Activated CD4-positive, alpha-beta T cell treated with anti-CD3 and anti-CD28 coated beads, Interleukin-2, amount 10 ng/mL, durations not matched to agents 7 days and 5 days (primary cell): Measurements from ENCODE around the gene STK32C. TPM values are rescaled to one million over a fixed set of nuclear protein-coding genes. Genes with fewer than 3 reads are reported as not detected.

Experiments used
- CTCF ChIA-PET: fragments of 350-600 bp; sonication (Branson Sonifier 250); formaldehyde crosslinking; loops from one replicate; lab custom pipeline; 2021; ENCODE audit warnings: antibody characterized with exemption; lab: Charles Lee
- POLR2A ChIA-PET: fragments of 350-600 bp; sonication (Branson Sonifier 250); formaldehyde crosslinking; loops from one replicate; lab custom pipeline; 2021; ENCODE audit warnings: antibody characterized with exemption; lab: Charles Lee
- DNase-seq: peaks from one replicate; pipeline ENCODE4 v3.0.0-alpha.2; 2020
- H3K27ac Mint-ChIP-seq: one replicate; pipeline ENCODE4 v1.8.0; 2021; ENCODE audit warnings: mild to moderate bottlenecking, moderate library complexity, mixed read lengths
- H3K27me3 Mint-ChIP-seq: one replicate; pipeline ENCODE4 v1.8.0; 2021; ENCODE audit warnings: mixed read lengths
- H3K36me3 Mint-ChIP-seq: one replicate; pipeline ENCODE4 v1.8.0; 2021; ENCODE audit warnings: low read depth, mixed read lengths
- H3K4me1 Mint-ChIP-seq: one replicate; pipeline ENCODE4 v1.8.0; 2021; ENCODE audit warnings: mixed read lengths
- H3K4me3 Mint-ChIP-seq: one replicate; pipeline ENCODE4 v1.8.0; 2021; ENCODE audit warnings: mild to moderate bottlenecking, moderate library complexity, mixed read lengths
- H3K9me3 Mint-ChIP-seq: one replicate; pipeline ENCODE4 v1.8.0; 2021; ENCODE audit warnings: mixed read lengths
- total RNA-seq, 2 experiments: library from RNA; stranded (reverse); gene quantifications; one replicate each; pipeline ENCODE4 v1.2.3, GENCODE V29; 2021

STK32C gene
- total RNA-seq, 2 experiments from 2014 or later = 11.1 to 15.2 TPM

DNA sequence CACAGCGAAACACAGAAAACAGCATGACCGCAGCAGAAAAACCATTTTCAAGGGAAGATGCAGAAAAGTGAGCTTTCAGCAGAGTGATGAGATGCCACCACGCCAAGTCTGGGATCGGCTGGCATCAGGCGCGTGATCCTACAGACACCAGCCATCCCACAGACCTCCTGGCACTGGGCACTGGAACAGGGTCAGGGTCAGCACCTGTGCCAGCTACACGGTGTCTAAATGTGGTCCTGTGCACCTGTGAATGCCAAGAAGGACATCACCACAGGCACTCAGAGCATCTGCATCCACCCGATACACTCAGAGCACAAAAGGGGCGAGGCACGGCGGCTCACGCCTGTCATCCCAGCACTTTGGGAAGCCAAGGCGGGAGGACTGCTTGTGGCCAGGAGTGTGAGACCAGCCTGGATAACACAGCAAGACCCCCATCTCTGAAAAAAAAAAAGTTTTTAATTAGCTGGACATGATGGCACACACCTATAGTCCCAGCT lies 31.5 kb downstream of the STK32C start:
- ChIA-PET CTCF (interaction anchor here (0.6 kb wide), 1 partner anchor 106 kb away, joined by 3 read pairs; no protein-coding TSS in a partner anchor), POLR2A (no interaction called here)
- Mint-ChIP-seq H3K27me3 (no peaks in the 10 kb centered on the region), H3K36me3 (no peaks in the 10 kb centered on the region), H3K4me1 (peaks cover 6% of the 10 kb centered on the region), H3K9me3 (no peaks in the 10 kb centered on the region), H3K27ac (no peak overlapping the region), H3K4me3 (no peak overlapping the region)
- no peak for DNase-seq

DNA sequence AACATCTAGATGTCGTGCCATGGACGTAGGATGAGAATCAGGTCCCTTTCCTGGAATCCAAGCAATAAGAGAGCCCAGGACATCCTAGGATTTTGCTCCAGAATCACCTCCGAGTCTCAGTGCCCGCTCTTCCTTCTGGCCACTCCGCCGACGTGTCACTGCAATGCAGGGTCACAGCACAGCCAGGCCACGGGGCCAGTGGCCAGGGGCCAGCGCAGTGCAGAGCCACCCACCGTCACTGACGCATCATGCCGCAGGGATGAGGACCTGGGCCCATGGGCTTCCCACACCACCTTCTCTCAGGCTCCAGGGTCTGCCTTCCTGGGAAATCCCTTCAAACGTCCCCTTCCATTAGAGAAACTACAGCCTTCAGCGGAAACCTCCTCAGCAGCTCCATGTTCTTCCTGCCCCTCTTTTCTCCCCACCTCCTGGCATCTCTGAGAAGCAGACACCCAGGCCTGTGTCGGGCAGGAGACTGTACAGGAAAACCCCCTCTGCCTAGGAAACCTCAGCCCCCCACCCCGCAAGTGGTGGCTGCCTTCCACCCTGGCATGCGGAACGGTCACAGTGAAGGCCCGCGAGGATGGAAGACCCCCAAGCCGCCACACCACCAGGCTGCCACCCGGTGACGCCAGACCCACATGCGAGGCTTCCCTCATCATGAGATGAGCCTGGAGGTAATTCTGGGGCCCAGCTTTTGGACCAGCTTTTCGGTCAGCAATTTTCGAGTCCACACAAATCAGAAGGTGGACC lies 32.1 kb downstream of the STK32C start:
- ChIA-PET POLR2A (no interaction called here), CTCF (no interaction called here)
- no peak overlapping the region for H3K27ac Mint-ChIP-seq
- H3K36me3 Mint-ChIP-seq = no peaks in the 10 kb centered on the region
- H3K4me3 Mint-ChIP-seq = no peak overlapping the region
- no peak for DNase-seq
- H3K27me3 Mint-ChIP-seq = no peaks in the 10 kb centered on the region
- peaks cover 3% of the 10 kb centered on the region for H3K4me1 Mint-ChIP-seq
- no peaks in the 10 kb centered on the region for H3K9me3 Mint-ChIP-seq

DNA sequence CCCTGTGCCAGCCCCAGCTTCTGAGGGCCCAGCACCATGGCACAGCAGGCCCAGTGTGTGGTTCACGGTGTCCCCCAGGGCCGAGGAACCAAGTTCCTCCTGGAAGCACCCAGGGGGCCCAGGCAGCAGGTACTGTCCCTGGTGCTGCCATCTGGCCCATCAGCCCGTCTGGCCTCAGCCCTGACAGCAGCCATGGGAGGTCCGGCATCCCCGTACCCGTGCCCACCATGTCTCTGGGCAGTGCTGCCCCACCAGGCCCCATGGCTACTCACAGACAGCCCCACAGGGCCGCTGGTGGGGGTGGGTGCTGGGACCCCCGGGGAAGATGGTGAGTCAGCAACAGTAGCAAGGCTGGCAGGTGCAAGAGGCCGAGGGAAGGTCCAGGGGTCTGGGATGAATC lies 32.8 kb downstream of the STK32C start:
- Mint-ChIP-seq H3K27ac (no peak overlapping the region), H3K27me3 (no peaks in the 10 kb centered on the region), H3K9me3 (no peaks in the 10 kb centered on the region), H3K36me3 (no peaks in the 10 kb centered on the region), H3K4me1 (no peaks in the 10 kb centered on the region), H3K4me3 (no peak overlapping the region)
- ChIA-PET CTCF (no interaction called here), POLR2A (no interaction called here)
- DNase-seq = no peak

DNA sequence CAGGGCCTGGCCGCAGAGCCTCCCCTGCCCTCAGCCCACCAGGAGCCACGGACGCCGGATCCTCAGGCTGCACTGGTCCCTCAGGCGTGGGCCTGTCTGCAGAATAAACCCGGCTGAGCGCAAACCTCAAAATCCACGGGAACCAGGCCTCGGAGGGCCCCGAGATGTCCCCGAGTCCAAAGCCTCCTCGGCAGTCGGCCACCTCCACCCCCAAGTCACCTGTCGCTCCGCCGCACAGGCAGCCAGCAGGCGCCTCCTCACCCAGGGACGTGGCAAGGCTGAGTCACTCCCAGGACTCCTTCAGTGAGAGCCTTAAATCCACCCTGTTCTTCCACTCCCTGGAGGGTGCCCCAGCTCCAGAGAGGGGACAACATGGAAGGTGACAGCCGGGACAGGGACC lies 33.2 kb downstream of the STK32C start:
- DNase-seq = no peak
- Mint-ChIP-seq H3K4me1 (no peaks in the 10 kb centered on the region), H3K27ac (no peak overlapping the region), H3K4me3 (no peak overlapping the region), H3K36me3 (no peaks in the 10 kb centered on the region), H3K9me3 (no peaks in the 10 kb centered on the region), H3K27me3 (no peaks in the 10 kb centered on the region)
- CTCF ChIA-PET = no interaction called here
- POLR2A ChIA-PET = no interaction called here

DNA sequence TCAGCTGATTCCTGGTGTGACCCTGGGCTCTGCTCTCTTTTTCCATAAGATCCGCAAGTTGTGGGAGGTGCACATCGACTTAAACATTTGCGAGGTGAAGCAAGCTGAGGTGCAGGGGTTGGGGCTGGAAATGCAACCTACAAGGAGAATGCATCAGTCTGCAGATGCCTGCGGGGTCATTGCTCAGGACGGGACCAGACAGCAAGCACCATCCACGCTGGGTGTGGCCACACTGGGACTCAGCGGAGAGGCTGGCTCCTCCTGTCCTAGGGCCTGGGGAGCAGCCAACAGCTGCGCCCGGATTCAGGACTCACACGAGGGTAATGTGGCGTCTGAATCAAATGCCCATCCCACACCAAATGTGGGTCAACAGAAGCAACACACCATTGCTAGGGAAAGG lies 33.8 kb downstream of the STK32C start:
- Mint-ChIP-seq H3K27me3 (no peaks in the 10 kb centered on the region), H3K4me3 (no peak overlapping the region)
- POLR2A ChIA-PET = no interaction called here

DNA sequence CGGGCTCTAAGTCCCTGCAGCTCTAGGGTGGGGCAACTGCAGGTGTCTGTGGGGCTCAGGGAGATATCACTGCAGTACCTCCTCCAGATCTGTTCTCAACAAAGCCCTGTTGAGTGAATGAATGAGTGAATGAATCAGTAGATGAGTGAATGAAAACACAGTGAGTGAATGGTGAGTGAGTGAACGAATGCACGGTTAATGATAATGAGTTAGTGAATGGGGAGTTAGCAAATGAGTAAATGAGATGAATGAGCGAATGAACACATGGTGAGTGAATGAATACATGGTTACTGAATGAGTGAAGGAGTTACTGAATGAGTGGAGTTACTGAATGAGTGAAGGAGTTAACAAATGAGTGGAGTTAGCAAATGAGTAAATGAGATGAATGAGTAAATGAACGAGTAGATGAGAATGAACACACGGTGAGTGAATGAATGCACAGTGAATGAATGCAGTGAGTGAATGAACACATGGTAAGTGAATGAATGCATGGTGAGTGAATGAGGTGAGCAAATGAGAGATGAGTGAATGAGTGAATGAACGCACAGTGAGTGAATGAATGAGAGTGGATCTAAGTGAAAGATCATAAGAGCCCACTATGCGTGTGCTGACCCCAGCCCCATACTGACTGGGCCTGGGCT lies 34.3 kb downstream of the STK32C start:
- peaks cover 7% of the 10 kb centered on the region for H3K9me3 Mint-ChIP-seq
- DNase-seq = no peak
- no peak overlapping the region for H3K27ac Mint-ChIP-seq
- no peak overlapping the region for H3K4me3 Mint-ChIP-seq
- H3K27me3 Mint-ChIP-seq = no peaks in the 10 kb centered on the region
- H3K4me1 Mint-ChIP-seq = no peaks in the 10 kb centered on the region
- ChIA-PET CTCF (interaction anchor here (0.9 kb wide), 1 partner anchor 44 kb away, joined by 3 read pairs; no protein-coding TSS in a partner anchor), POLR2A (no interaction called here)
- peaks cover 3% of the 10 kb centered on the region for H3K36me3 Mint-ChIP-seq

More for the DNA sequence above, 33.8 kb downstream of the STK32C start:
- Mint-ChIP-seq H3K36me3 (no peaks in the 10 kb centered on the region), H3K27ac (no peak overlapping the region), H3K9me3 (peaks cover 1% of the 10 kb centered on the region), H3K4me1 (no peaks in the 10 kb centered on the region)
- no peak for DNase-seq
- CTCF ChIA-PET = no interaction called here

DNA sequence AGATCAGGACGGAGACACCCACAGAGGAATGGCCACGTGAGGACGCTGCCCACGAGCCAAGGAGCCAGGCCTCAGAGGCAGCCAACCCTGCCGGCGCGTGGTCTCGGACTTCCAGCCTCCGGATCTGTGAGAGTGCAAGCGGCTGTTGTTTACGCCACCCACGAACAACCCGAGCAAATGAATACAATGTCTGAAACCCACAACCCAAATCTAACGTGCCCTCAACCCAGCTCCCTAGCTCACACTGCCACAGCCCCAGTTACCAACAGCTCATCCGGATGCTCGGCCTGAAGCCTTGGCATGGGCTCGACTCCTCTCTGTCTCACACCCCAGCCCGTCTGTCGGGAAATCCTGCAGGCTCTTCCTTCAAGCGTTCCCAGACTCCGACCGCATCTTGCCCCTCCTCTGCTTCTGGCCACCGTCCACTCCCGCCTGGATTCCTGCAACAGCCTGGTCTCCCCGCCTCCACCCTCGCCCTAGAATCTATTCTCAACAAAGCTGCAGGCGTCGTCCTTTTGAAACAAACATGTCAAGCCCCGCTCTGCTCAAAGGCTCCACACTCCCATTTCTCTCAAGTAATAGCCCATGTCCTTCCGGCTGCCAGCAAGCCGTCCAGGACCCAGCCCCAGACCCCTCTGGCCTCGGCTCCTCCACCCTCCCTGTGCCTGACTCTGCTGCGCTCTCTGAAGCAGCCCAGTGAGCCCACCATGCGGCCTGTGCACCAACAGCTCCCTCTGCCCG lies 35.3 kb downstream of the STK32C start:
- no peak overlapping the region for H3K27ac Mint-ChIP-seq
- POLR2A ChIA-PET = no interaction called here
- no peaks in the 10 kb centered on the region for H3K27me3 Mint-ChIP-seq
- H3K36me3 Mint-ChIP-seq = peaks cover 3% of the 10 kb centered on the region
- peaks cover 14% of the 10 kb centered on the region for H3K9me3 Mint-ChIP-seq
- no peak overlapping the region for H3K4me3 Mint-ChIP-seq
- peaks cover 6% of the 10 kb centered on the region for H3K4me1 Mint-ChIP-seq
- no peak for DNase-seq
- CTCF ChIA-PET = interaction anchor here (0.9 kb wide), 1 partner anchor 43 kb away, joined by 3 read pairs; no protein-coding TSS in a partner anchor

DNA sequence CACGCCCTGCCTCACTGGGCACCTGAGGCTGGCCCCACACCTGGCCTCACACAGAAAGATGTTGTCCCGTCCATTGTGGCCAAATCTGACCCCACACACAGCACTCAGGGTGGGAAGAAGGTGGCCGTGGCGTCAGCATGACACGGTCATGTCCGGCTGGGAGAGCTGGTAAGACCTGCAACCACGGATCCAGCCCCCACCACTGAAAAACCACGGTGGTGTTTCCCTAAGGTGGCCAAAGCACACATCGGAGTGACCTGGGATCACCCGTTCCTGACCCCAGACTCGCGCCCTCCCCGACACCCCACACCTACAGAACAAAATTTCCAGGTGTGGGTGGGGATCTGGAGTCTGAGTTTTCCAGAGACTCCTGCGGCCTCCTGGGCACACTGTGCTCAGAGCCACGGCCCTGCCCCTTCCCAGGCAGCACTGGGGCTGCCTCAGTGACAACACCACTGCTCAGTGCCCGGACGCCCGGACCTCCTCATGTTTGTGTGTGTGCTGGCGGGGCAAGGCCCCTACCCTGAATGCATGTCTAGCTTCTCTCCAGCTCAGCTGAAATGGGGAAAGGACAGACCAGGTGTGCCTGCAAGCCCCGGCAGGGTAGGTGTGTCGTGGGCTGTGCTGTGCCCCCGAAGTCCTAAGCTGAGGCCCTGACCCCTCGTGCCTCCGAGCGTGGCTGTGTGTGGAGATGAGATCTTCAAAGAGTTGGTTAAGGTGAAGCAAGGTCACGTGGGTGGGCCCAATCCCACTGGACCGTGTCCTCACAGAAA lies 36.1 kb downstream of the STK32C start:
- no peak for DNase-seq
- Mint-ChIP-seq H3K27ac (no peak overlapping the region), H3K4me1 (peaks cover 12% of the 10 kb centered on the region), H3K4me3 (no peak overlapping the region), H3K27me3 (no peaks in the 10 kb centered on the region), H3K9me3 (peaks cover 16% of the 10 kb centered on the region), H3K36me3 (peaks cover 3% of the 10 kb centered on the region)
- POLR2A ChIA-PET = no interaction called here
- CTCF ChIA-PET = no interaction called here

DNA sequence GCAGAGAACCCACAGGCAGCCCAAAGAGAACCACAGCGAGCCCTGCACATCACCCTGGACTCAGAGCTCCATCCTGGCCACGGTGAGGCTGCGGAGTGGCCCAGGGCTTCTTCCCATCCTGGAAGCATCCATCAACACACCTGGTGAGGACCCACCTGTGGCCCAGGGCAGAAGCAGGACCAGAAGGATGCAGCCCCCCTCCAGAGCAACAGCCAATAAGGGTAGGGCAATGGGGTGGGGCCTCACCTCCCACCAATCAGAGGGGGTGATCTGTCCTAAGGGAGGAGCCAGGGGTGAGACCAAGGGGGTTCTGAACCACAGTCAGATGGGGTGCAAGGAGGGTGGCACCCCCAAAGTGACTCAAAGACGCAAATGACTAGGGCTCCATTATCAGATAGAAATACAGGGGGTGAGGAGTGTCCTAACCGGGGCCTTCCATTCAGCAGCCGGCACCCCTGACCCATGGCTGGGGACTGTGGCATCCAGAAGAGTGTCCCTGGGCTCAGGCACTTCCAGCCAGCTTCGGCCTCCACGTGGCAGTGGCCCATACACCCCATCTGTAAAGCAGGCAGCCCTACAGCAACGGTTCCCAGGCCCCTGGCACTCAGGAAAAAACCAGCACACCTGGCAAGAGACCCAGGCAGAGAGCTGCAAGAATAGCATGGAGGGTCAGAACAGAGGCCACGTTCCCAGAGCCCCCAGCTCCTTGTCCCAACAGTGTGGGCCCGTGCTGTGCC lies 36.9 kb downstream of the STK32C start:
- ChIA-PET CTCF (no interaction called here), POLR2A (no interaction called here)
- Mint-ChIP-seq H3K4me1 (peaks cover 20% of the 10 kb centered on the region), H3K27ac (no peak overlapping the region), H3K4me3 (no peak overlapping the region), H3K9me3 (peaks cover 16% of the 10 kb centered on the region), H3K36me3 (peaks cover 3% of the 10 kb centered on the region), H3K27me3 (no peaks in the 10 kb centered on the region)
- DNase-seq = no peak

DNA sequence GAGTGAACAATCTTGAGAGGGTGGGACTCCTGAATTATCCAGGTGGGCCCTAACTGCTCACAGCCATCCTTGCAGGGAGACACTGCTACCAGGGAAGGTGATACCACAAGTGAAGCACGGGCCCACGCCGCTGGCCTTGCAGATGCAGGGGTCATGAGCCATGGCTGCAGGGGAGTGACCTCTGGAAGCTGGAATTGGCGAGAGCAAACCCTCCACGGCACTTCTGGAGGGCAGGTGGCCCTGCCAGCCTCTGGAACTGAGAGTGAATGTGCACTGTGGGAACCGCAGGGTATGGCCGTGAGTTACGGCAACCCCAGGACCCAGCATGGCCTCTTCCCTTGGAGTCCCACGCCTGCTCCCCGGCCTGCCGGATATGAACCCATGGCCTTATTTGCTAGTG lies 37.5 kb downstream of the STK32C start:
- H3K27me3 Mint-ChIP-seq = no peaks in the 10 kb centered on the region
- H3K4me1 Mint-ChIP-seq = peaks cover 21% of the 10 kb centered on the region
- ChIA-PET POLR2A (no interaction called here), CTCF (no interaction called here)
- no peak for DNase-seq
- peaks cover 3% of the 10 kb centered on the region for H3K36me3 Mint-ChIP-seq
- peaks cover 16% of the 10 kb centered on the region for H3K9me3 Mint-ChIP-seq
- H3K27ac Mint-ChIP-seq = no peak overlapping the region
- H3K4me3 Mint-ChIP-seq = no peak overlapping the region

DNA sequence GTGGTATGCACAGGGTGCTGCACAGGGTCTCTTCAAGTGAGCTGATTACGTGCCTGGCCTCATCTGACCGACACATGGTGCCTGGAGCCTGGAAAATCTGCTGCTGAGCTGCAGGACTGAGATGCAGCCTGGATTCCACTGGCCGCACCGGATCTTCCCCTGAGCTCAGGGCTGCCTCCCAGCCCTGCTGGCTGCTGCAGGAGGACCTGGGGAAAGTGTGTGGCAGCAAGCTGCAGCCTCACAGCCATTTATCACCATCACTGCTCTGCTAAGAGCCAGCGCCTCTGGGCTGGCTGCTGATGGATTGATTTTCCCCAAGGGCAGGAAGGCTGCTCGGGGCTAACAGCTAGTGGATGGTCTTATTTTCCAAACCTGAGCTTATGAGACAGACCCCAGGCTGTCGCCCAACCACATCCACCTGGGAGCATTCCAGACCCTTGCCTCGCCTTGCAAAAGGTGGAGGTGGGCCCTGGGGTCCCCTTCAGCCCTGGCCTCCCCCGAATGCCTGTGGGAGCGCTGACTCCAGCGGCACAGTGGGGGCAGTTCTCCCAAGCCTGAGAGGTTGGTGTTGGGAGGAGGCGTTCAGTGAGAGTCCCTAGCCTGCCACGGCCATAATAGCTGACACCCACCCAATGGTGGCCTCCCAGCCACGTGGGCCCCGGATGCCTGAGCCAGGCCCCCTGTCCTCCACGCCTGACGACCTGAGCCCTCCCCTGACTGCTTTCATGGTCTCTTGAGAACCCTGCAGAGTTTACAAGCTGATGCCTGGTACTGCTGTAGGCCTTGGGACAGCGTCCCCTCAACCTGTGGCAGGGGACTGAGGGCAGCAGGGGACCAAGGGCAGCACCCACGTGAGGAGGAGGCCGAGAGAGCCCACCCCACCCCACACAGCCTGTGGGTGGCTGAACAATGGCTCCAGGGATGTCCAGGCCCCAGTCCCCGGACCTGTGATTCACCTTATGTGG lies 38.2 kb downstream of the STK32C start:
- peaks cover 21% of the 10 kb centered on the region for H3K4me1 Mint-ChIP-seq
- H3K9me3 Mint-ChIP-seq = peaks cover 16% of the 10 kb centered on the region
- ChIA-PET CTCF (interaction anchor here (1.1 kb wide), 1 partner anchor 107 kb away, joined by 3 read pairs; no protein-coding TSS in a partner anchor), POLR2A (no interaction called here)
- no peak overlapping the region for H3K27ac Mint-ChIP-seq
- no peak for DNase-seq
- H3K4me3 Mint-ChIP-seq = no peak overlapping the region
- H3K36me3 Mint-ChIP-seq = peaks cover 3% of the 10 kb centered on the region
- H3K27me3 Mint-ChIP-seq = no peaks in the 10 kb centered on the region
